ENCODE measurements around the gene ETS1. TPM values are rescaled to one million over a fixed set of nuclear protein-coding genes. Genes with fewer than 3 reads are reported as not detected.

Gene ETS1
- total and polyA plus RNA-seq, 11 donors: 18.4 to 101 (median 45.3) TPM

DNA sequence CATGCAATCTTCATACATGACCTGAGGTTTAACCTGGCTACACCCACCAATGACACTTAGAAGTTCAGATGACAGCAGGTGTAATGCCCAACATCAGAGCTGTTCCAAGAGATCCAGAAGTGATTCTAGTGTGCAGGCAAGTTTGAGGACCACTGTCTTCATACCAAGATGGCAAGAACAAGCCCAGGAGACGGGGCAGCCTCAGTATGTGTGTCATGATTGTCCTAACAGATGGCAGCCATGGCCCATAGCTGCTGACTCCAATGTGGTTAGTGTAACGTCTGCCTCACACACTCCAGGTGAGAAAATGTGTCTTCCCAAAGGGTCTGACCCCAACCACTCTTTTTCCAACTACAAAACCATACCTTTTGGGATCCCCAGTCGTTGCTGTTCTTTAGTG lies 97.3 kb downstream of the ETS1 start:
- Histone ChIP-seq H3K36me3 (peaks cover 0 to 58% (median 53%) of the 10 kb centered on the region in 9 donors), H3K27ac (peak overlapping the region in 2 of 12 donors; percentile 4 to 37)
- ATAC-seq: no peak

DNA sequence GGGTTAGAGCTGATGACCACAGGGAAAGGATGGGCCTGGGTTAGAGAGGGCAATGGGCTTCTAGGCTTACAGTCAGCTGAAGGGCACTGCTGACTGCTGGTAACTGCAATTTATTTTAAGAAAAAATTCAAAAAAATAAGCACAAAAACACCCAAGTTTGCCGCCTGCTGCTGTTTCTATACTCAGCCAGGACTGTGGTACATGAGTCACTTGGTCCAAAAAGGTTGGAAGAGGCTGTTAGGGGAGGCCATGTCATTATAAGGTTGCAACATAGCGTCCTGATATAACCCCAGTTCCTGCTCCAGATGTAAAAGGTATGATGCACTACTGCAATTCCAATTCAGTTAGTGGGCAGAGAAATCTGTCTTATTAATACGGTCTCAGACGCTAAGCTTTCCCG lies 98.9 kb downstream of the ETS1 start:
- no peaks in the 10 kb centered on the region for H3K27me3 ChIP-seq
- DNase-seq: no peak
- H3K9me3 ChIP-seq: no peaks in the 10 kb centered on the region
- intact Hi-C loops (cut with DNase I): loop anchor here in 3 of 10 donors (10.0 kb wide), 2 partner anchors 136 to 146 kb away; no protein-coding TSS in a partner anchor
- ATAC-seq: peak; percentile 48 to 93 (median 72)
- H3K27ac ChIP-seq: peak overlapping the region in 10 of 12 donors; percentile 4 to 74 (median 54)
- H3K4me3 ChIP-seq: no peak overlapping the region
- peaks cover 16 to 90% (median 73%) of the 10 kb centered on the region in 12 donors for H3K4me1 ChIP-seq
- H3K36me3 ChIP-seq: peaks cover 0 to 73% (median 67%) of the 10 kb centered on the region in 9 donors
- 42 to 50% (median 49%) methylated on average over 5 of the region's 5 CpGs for WGBS, 4 donors
- no peak for TF ChIP-seq POLR2A (IDR thresholded peaks at IDR 0.05)
- TF ChIP-seq, protein P1, sequence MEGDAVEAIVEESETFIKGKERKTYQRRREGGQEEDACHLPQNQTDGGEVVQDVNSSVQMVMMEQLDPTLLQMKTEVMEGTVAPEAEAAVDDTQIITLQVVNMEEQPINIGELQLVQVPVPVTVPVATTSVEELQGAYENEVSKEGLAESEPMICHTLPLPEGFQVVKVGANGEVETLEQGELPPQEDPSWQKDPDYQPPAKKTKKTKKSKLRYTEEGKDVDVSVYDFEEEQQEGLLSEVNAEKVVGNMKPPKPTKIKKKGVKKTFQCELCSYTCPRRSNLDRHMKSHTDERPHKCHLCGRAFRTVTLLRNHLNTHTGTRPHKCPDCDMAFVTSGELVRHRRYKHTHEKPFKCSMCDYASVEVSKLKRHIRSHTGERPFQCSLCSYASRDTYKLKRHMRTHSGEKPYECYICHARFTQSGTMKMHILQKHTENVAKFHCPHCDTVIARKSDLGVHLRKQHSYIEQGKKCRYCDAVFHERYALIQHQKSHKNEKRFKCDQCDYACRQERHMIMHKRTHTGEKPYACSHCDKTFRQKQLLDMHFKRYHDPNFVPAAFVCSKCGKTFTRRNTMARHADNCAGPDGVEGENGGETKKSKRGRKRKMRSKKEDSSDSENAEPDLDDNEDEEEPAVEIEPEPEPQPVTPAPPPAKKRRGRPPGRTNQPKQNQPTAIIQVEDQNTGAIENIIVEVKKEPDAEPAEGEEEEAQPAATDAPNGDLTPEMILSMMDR (IDR thresholded peaks at IDR 0.05): no peak

More for the DNA sequence above, 97.3 kb downstream of the ETS1 start:
- intact Hi-C loops (cut with DNase I): no loop called here
- no peak for DNase-seq
- TF ChIP-seq POLR2A (IDR thresholded peaks at IDR 0.05): no peak
- no peaks in the 10 kb centered on the region for H3K9me3 ChIP-seq
- H3K4me3 ChIP-seq: no peak overlapping the region
- H3K27me3 ChIP-seq: no peaks in the 10 kb centered on the region
- H3K4me1 ChIP-seq: peaks cover 20 to 91% (median 74%) of the 10 kb centered on the region in 12 donors
- WGBS, 4 donors: 55 to 80% (median 60%) methylated on average over 3 of the region's 3 CpGs

DNA sequence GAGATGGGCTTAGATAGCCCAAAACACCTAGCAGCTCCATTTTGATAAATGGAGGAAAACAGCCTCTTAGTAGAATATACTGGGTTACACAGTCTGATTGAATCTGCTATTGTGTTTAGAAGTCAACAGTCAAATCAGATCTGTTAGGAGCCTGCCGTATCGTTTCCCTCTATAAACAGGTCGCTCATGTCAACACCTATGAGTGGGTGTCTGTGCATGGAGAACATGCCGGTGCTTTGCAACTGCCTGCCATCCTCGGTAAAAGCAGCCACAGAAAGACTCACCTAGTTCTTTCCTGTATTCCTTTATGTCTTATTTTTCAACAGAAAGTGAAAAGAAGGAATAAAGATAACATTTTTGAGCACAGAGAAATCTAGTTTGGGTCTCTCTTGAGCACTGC lies 99.4 kb downstream of the ETS1 start:
- 17 to 27% (median 23%) methylated on average over 5 of the region's 5 CpGs for WGBS, 4 donors
- TF ChIP-seq POLR2A (IDR thresholded peaks at IDR 0.05): no peak
- TF ChIP-seq, protein P1 (IDR thresholded peaks at IDR 0.05): no peak
- Histone ChIP-seq H3K4me1 (peaks cover 16 to 90% (median 73%) of the 10 kb centered on the region in 12 donors), H3K27me3 (no peaks in the 10 kb centered on the region), H3K27ac (peak overlapping the region in 9 of 12 donors; percentile 4 to 74 (median 55)), H3K9me3 (no peaks in the 10 kb centered on the region), H3K36me3 (peaks cover 0 to 78% (median 70%) of the 10 kb centered on the region in 9 donors), H3K4me3 (no peak overlapping the region)
- intact Hi-C loops (cut with DNase I): loop anchor here in 3 of 10 donors (10.0 kb wide), 2 partner anchors 137 to 147 kb away; no protein-coding TSS in a partner anchor
- peak; percentile 70 to 82 (median 74) for ATAC-seq
- DNase-seq: peak in 2 of 5 donors; percentile 50 to 53

DNA sequence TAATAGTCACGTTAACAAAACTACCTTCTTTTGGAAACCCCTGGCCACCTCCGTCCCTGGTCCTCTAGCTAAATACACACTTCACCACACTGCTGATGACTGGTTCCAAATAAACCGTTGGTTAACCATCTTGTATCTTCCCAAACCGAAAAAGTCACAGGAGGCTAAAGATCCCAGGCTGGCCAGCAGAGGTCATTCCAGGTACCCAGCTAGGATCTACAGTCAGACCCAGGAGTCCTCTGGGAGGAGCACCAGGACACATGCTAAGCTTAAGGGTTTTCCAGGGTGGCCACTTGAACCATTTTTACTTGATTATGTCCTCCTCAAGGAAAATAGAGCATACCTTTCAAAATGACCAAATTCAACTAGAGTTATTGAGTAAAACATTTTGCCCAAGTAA lies 103.2 kb downstream of the ETS1 start:
- ATAC-seq (no peak), DNase-seq (no peak)
- TF ChIP-seq POLR2A (IDR thresholded peaks at IDR 0.05): no peak
- TF ChIP-seq, protein P1 (IDR thresholded peaks at IDR 0.05): peak in 9 of 12 donors; percentile 21 to 53 (median 33)
- Histone ChIP-seq H3K36me3 (peaks cover 0 to 93% (median 75%) of the 10 kb centered on the region in 9 donors), H3K4me1 (peaks cover 3 to 90% (median 76%) of the 10 kb centered on the region in 12 donors), H3K9me3 (no peaks in the 10 kb centered on the region), H3K27me3 (no peaks in the 10 kb centered on the region), H3K4me3 (no peak overlapping the region), H3K27ac (peak overlapping the region in 8 of 12 donors; percentile 1 to 81 (median 58))
- 33 to 41% (median 36%) methylated on average over 4 of the region's 4 CpGs for WGBS, 4 donors
- intact Hi-C loops (cut with DNase I): loop anchor here in 9 of 10 donors (5.0 to 10.0 kb wide), 6 partner anchors 33 to 151 kb away; no protein-coding TSS in a partner anchor

All from heart left ventricle (tissue), 16 donors.